Measurements from ENCODE around the gene NAA16. TPM values are rescaled to one million over a fixed set of nuclear protein-coding genes. Genes with fewer than 3 reads are reported as not detected.
A peak's percentile ranks its signal among the peaks of the same experiment; 100 is the strongest.

Gene NAA16
- total RNA-seq, 6 experiments from 2014 or later, result 5.0 to 9.9 (median 7.6) TPM

GRCh38 chr13:41411522-41411921, 100.5 kb downstream of the NAA16 start:
- intact Hi-C loops (cut with DNase I), result no loop called here
- WGBS (ENCODE audit: insufficient coverage, low coverage, low lambda C conversion rate, missing lambda C conversion rate), result 29% methylated on average over 4 of the region's 5 CpGs
- peak in 3 of 4 donors; percentile 50 to 69 (median 60) for ATAC-seq

DNA sequence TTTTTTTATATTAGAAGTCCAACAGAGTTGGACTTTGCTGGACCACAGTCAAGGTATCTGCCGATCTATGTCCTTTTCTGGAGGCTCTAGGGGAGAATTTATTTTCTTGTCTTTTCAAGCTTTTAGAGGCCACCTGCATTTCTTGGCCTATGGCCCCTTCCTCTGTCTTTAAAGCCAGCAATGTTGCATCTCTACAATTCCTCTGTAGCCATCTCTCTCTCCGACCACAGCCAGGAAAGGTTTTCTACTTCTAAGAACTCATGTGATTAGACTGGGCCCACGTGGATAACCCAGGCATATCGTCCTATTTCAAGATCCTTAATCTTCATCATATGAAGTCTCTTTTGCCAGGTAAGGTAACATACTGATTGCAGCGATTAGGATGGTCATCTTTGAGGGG, 102.8 kb downstream of the NAA16 start:
- no peaks in the 10 kb centered on the region for H3K36me3 ChIP-seq
- H3K4me3 ChIP-seq, result no peak overlapping the region
- intact Hi-C loops (cut with DNase I), result no loop called here
- WGBS (ENCODE audit: insufficient coverage, low coverage, low lambda C conversion rate, missing lambda C conversion rate), result 83% methylated on average over 4 of the region's 5 CpGs
- peaks cover 0 to 2% (median 0%) of the 10 kb centered on the region in 4 donors for H3K4me1 ChIP-seq
- DNase-seq (no peak), ATAC-seq (no peak)
- H3K27ac ChIP-seq, result no peak overlapping the region
- H3K27me3 ChIP-seq, result no peaks in the 10 kb centered on the region
- TF ChIP-seq CTCF (IDR thresholded peaks at IDR 0.05) (no peak), POLR2A (IDR thresholded peaks at IDR 0.05) (no peak)
- H3K9me3 ChIP-seq, result no peaks in the 10 kb centered on the region

More at GRCh38 chr13:41411522-41411921, 100.5 kb downstream of the NAA16 start:
- DNase-seq, result no peak
- Histone ChIP-seq H3K27me3 (no peaks in the 10 kb centered on the region), H3K36me3 (no peaks in the 10 kb centered on the region), H3K4me3 (no peak overlapping the region), H3K4me1 (peaks cover 0 to 2% (median 0%) of the 10 kb centered on the region in 4 donors), H3K9me3 (no peaks in the 10 kb centered on the region), H3K27ac (no peak overlapping the region)
- TF ChIP-seq POLR2A (IDR thresholded peaks at IDR 0.05) (no peak), CTCF (IDR thresholded peaks at IDR 0.05) (peak in 2 of 4 donors; percentile 18 to 27)

GRCh38 chr13:41416276-41416675, 105.2 kb downstream of the NAA16 start:
- intact Hi-C loops (cut with DNase I), result no loop called here
- H3K27me3 ChIP-seq, result no peaks in the 10 kb centered on the region

GRCh38 chr13:41418027-41418426, 107.0 kb downstream of the NAA16 start:
- no peaks in the 10 kb centered on the region for H3K4me1 ChIP-seq
- H3K36me3 ChIP-seq, result no peaks in the 10 kb centered on the region
- no peak overlapping the region for H3K4me3 ChIP-seq
- DNase-seq (no peak), ATAC-seq (no peak)
- no peak overlapping the region for H3K27ac ChIP-seq
- no peaks in the 10 kb centered on the region for H3K9me3 ChIP-seq
- WGBS (ENCODE audit: insufficient coverage, low coverage, low lambda C conversion rate, missing lambda C conversion rate), result 29% methylated on average over 5 of the region's 5 CpGs
- intact Hi-C loops (cut with DNase I), result no loop called here
- no peaks in the 10 kb centered on the region for H3K27me3 ChIP-seq
- TF ChIP-seq POLR2A (IDR thresholded peaks at IDR 0.05), result no peak
- TF ChIP-seq CTCF (IDR thresholded peaks at IDR 0.05), result no peak

More at GRCh38 chr13:41416276-41416675, 105.2 kb downstream of the NAA16 start:
- Histone ChIP-seq H3K27ac (no peak overlapping the region), H3K9me3 (no peaks in the 10 kb centered on the region), H3K4me3 (no peak overlapping the region), H3K36me3 (no peaks in the 10 kb centered on the region), H3K4me1 (peaks cover 0 to 2% (median 0%) of the 10 kb centered on the region in 4 donors)
- ATAC-seq (no peak), DNase-seq (no peak)
- WGBS (ENCODE audit: insufficient coverage, low coverage, low lambda C conversion rate, missing lambda C conversion rate), result 6% methylated on average over 2 of the region's 3 CpGs
- TF ChIP-seq CTCF (IDR thresholded peaks at IDR 0.05), result no peak
- TF ChIP-seq POLR2A (IDR thresholded peaks at IDR 0.05), result no peak

GRCh38 chr13:41418731-41419130, 107.7 kb downstream of the NAA16 start:
- no peak overlapping the region for H3K4me3 ChIP-seq
- no peaks in the 10 kb centered on the region for H3K27me3 ChIP-seq
- H3K4me1 ChIP-seq, result no peaks in the 10 kb centered on the region
- 93% methylated on average over 2 of the region's 2 CpGs for WGBS (ENCODE audit: insufficient coverage, low coverage, low lambda C conversion rate, missing lambda C conversion rate)
- DNase-seq (no peak), ATAC-seq (no peak)
- TF ChIP-seq CTCF (IDR thresholded peaks at IDR 0.05) (no peak), POLR2A (IDR thresholded peaks at IDR 0.05) (no peak)
- no peak overlapping the region for H3K27ac ChIP-seq
- no peaks in the 10 kb centered on the region for H3K36me3 ChIP-seq
- intact Hi-C loops (cut with DNase I), result no loop called here
- H3K9me3 ChIP-seq, result no peaks in the 10 kb centered on the region
